A673 (cell line): ENCODE measurements around the gene LMO7. TPM values are rescaled to one million over a fixed set of nuclear protein-coding genes. Genes with fewer than 3 reads are reported as not detected.

ENCODE experiments used
- BruUV-seq: library from RNA; stranded (reverse); fragments of 400-500 nt; replicated peaks from 2 replicates; lab custom pipeline; 2021; lab: Mats Ljungman, UMichigan
- CTCF ChIA-PET: fragments of 300-600 bp; sonication (Branson Sonifier 250); formaldehyde crosslinking; loops from one replicate; lab custom pipeline; 2022; ENCODE audit warnings: antibody characterized with exemption; lab: Charles Lee
- POLR2A ChIA-PET: fragments of 300-600 bp; sonication (Branson Sonifier 250); formaldehyde crosslinking; loops from one replicate; lab custom pipeline; 2022; ENCODE audit warnings: antibody characterized with exemption; ENCODE audit not compliant: low non-redundant PET; lab: Charles Lee
- DNase-seq: peaks from one replicate; pipeline ENCODE4 v3.0.0-alpha.2; 2015; ENCODE audit warnings: low spot score
- H3K27ac ChIP-seq: fragments of 200-600 bp; sonication (generic); 2 replicates; pipeline ENCODE4 v1.5.1; 2016; ENCODE audit warnings: mixed run types, low read depth, mild to moderate bottlenecking, mixed read lengths, antibody characterized with exemption, low read length; ENCODE audit not compliant: poor library complexity, severe bottlenecking
- H3K27me3 ChIP-seq: fragments of 200-600 bp; sonication (generic); replicated peaks from 2 replicates; pipeline ENCODE4 v1.6.1; 2017; ENCODE audit warnings: mixed run types, low read depth, mild to moderate bottlenecking, mixed read lengths, antibody characterized with exemption, low read length; ENCODE audit not compliant: insufficient read depth, poor library complexity
- H3K36me3 ChIP-seq: fragments of 200-600 bp; sonication (generic); 2 replicates; pipeline ENCODE4 v1.6.1; 2016; ENCODE audit warnings: mixed run types, mild to moderate bottlenecking, mixed read lengths, antibody characterized with exemption, low read length; ENCODE audit not compliant: insufficient read depth, poor library complexity, severe bottlenecking
- H3K4me1 ChIP-seq: fragments of 200-600 bp; sonication (generic); 2 replicates; pipeline ENCODE4 v1.6.1; 2017; ENCODE audit warnings: mixed run types, mild to moderate bottlenecking, mixed read lengths, antibody characterized with exemption, low read length; ENCODE audit not compliant: insufficient read depth, poor library complexity, severe bottlenecking
- H3K4me3 ChIP-seq: fragments of 200-600 bp; sonication (generic); 2 replicates; pipeline ENCODE4 v1.5.1; 2016; ENCODE audit warnings: low read depth, mixed run types, mild to moderate bottlenecking, mixed read lengths, low read length; ENCODE audit not compliant: poor library complexity, severe bottlenecking
- H3K9me3 ChIP-seq: fragments of 200-600 bp; sonication (generic); 2 replicates; pipeline ENCODE4 v1.6.1; 2016; ENCODE audit warnings: mixed run types, low read depth, mild to moderate bottlenecking, mixed read lengths, antibody characterized with exemption, low read length; ENCODE audit not compliant: poor library complexity, severe bottlenecking
- CTCF ChIP-seq: fragments of 300-800, 200-600 bp; sonication (generic); conservative IDR thresholded peaks from 2 replicates; pipeline ENCODE4 v1.5.1; 2017; ENCODE audit warnings: low read depth, mild to moderate bottlenecking, antibody characterized with exemption, low read length, moderate library complexity, mixed read lengths
- EZH2 ChIP-seq: fragments of 200-600 bp; sonication (generic); IDR thresholded peaks from 2 replicates; pipeline ENCODE4 v1.6.1; 2017; ENCODE audit warnings: borderline replicate concordance, low read depth, mild to moderate bottlenecking, mixed read lengths, antibody characterized with exemption, low read length; ENCODE audit not compliant: poor library complexity, severe bottlenecking
- intact Hi-C: fragments of 100-400 bp; cut with micrococcal nuclease; formaldehyde crosslinking; loops from one replicate; pipeline ENCODE4 v1.10.0; 2022; ENCODE audit not compliant: unreplicated experiment
- total RNA-seq: library from RNA; stranded (reverse); gene quantifications from 2 replicates; pipeline ENCODE4 v1.2.3, GENCODE V29; 2021

Gene LMO7
- total RNA-seq, 1 experiment from 2014 or later: 20.3 TPM

- TF ChIP-seq EZH2: no peak
- TF ChIP-seq CTCF: no peak
- ChIA-PET CTCF (no interaction called here), POLR2A (no interaction called here)
- H3K9me3 ChIP-seq: no peaks in the 10 kb centered on the region
- BruUV-seq: no TSS peak
- DNase-seq: no peak
- H3K4me1 ChIP-seq: no peaks in the 10 kb centered on the region
- no peak overlapping the region for H3K4me3 ChIP-seq
- H3K27ac ChIP-seq: no peak overlapping the region
- intact Hi-C loops: no loop called here
- no peaks in the 10 kb centered on the region for H3K27me3 ChIP-seq
- no peaks in the 10 kb centered on the region for H3K36me3 ChIP-seq
Measured at GRCh38 chr13:75797719-75798118, 161.6 kb downstream of the LMO7 start.

DNA sequence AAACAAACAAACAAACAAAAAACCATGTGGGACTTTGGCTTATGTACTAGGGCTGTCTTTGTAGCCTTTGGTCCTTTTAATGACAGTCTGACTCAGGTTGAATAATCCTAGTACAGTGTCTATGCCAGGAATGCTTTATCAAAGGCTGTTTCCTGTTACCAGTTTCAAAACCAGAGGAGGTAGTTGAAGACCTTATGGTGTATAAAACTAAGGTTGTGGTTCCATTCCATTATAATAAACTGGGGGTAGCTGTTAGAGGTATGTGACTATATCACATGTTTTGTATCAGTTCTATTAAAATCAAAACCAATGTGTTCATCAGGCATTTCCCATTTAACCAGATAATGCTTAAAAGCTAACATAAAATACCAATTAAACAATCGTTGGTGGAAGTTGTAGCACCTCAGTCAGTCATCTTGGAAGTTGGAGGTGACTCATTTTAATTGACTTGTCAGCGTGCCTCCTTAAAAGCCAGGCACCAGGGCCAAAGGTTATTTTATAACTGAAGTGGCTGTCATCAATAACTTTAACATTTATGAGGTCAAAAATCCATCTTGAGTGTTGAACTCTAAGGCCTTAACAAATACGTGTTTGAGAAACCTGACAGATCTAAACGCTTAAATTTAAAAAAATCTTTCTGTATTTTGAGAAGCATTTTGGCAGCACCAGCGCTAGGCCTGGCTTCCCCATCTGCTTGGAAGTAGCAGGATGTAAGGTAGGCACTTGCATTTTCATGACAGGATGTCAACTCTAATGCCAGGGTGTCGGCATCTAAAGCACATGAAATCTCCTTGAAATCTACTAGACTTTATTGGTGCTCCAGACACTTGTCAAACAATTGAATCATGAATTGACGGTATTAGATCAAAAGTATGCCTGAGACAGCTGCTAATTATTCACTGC, 162.5 kb downstream of the LMO7 start:
- Histone ChIP-seq H3K36me3 (no peaks in the 10 kb centered on the region), H3K4me3 (no peak overlapping the region), H3K9me3 (no peaks in the 10 kb centered on the region), H3K4me1 (no peaks in the 10 kb centered on the region), H3K27me3 (no peaks in the 10 kb centered on the region), H3K27ac (no peak overlapping the region)
- intact Hi-C loops: no loop called here
- POLR2A ChIA-PET: no interaction called here
- CTCF ChIA-PET: no interaction called here
- BruUV-seq: no TSS peak
- no peak for DNase-seq
- TF ChIP-seq EZH2: no peak
- TF ChIP-seq CTCF: no peak

GRCh38 chr13:75800545-75800944, 164.4 kb downstream of the LMO7 start:
- H3K4me3 ChIP-seq: no peak overlapping the region
- POLR2A ChIA-PET: no interaction called here
- H3K27me3 ChIP-seq: no peaks in the 10 kb centered on the region
- CTCF ChIA-PET: interaction anchor here (1.0 kb wide), 1 partner anchor 104 kb away, joined by 3 read pairs; no protein-coding TSS in a partner anchor
- no peak for DNase-seq
- H3K9me3 ChIP-seq: no peaks in the 10 kb centered on the region
- no peaks in the 10 kb centered on the region for H3K4me1 ChIP-seq
- H3K36me3 ChIP-seq: no peaks in the 10 kb centered on the region
- BruUV-seq: no TSS peak
- H3K27ac ChIP-seq: no peak overlapping the region
- TF ChIP-seq EZH2 (no peak), CTCF (peak; percentile 44)
- intact Hi-C loops: loop anchor here (5.0 kb wide), 1 partner anchor 103 kb away; no protein-coding TSS in a partner anchor
